HFFc6 (cell line): ENCODE measurements around the gene KLHL13. TPM values are rescaled to one million over a fixed set of nuclear protein-coding genes. Genes with fewer than 3 reads are reported as not detected.
"Not testable (repeated sequence)": the region's sequence is repeated elsewhere in the genome, so short reads cannot be mapped to it uniquely, and the experiment has no call there.

Experiments
- DNase-seq: peaks from one replicate; pipeline ENCODE4 v3.0.0-alpha.2; 2018
- H3K27ac Mint-ChIP-seq: 2 replicates; pipeline ENCODE4 v1.8.0; 2020; ENCODE audit warnings: mild to moderate bottlenecking, mixed read lengths
- H3K27me3 Mint-ChIP-seq: 2 replicates; pipeline ENCODE4 v1.8.0; 2021; ENCODE audit warnings: mild to moderate bottlenecking, moderate library complexity, mixed read lengths; ENCODE audit not compliant: insufficient read depth
- H3K36me3 Mint-ChIP-seq: 2 replicates; pipeline ENCODE4 v1.8.0; 2021; ENCODE audit warnings: low read depth, mixed read lengths
- H3K4me1 Mint-ChIP-seq: 2 replicates; pipeline ENCODE4 v1.8.0; 2020; ENCODE audit warnings: low read depth, mixed read lengths
- H3K4me3 Mint-ChIP-seq: 2 replicates; pipeline ENCODE4 v1.8.0; 2020; ENCODE audit warnings: mild to moderate bottlenecking, moderate library complexity, mixed read lengths
- H3K9me3 Mint-ChIP-seq: 2 replicates; pipeline ENCODE4 v1.8.0; 2020; ENCODE audit warnings: mild to moderate bottlenecking, mixed read lengths
- total RNA-seq, 6 experiments: library from RNA; stranded (reverse); fragmentation: NEBNext Ultra II Directional; extraction: Animal tissue kit (Norgen Biotek cat#: 25700); gene quantifications; 2 replicates in 1 of 6; 3 replicates in 5 of 6; pipeline ENCODE4 v1.2.3, GENCODE V29; 2021
- TF ChIP-seq, protein P1 (sequence below): fragments of 200-600 bp; sonication (generic); IDR thresholded peaks from 2 replicates; pipeline ENCODE4 v1.5.0; 2021; ENCODE audit warnings: antibody characterized with exemption, mild to moderate bottlenecking

The KLHL13 gene
- total RNA-seq, 6 experiments from 2014 or later, result 0.05 to 0.14 (median 0.07) TPM; not detected in 3

- H3K36me3 Mint-ChIP-seq, result no peaks in the 10 kb centered on the region
- peaks cover 3% of the 10 kb centered on the region for H3K27me3 Mint-ChIP-seq
- no peaks in the 10 kb centered on the region for H3K4me1 Mint-ChIP-seq
- TF ChIP-seq, protein P1, sequence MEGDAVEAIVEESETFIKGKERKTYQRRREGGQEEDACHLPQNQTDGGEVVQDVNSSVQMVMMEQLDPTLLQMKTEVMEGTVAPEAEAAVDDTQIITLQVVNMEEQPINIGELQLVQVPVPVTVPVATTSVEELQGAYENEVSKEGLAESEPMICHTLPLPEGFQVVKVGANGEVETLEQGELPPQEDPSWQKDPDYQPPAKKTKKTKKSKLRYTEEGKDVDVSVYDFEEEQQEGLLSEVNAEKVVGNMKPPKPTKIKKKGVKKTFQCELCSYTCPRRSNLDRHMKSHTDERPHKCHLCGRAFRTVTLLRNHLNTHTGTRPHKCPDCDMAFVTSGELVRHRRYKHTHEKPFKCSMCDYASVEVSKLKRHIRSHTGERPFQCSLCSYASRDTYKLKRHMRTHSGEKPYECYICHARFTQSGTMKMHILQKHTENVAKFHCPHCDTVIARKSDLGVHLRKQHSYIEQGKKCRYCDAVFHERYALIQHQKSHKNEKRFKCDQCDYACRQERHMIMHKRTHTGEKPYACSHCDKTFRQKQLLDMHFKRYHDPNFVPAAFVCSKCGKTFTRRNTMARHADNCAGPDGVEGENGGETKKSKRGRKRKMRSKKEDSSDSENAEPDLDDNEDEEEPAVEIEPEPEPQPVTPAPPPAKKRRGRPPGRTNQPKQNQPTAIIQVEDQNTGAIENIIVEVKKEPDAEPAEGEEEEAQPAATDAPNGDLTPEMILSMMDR, result no peak
- no peak overlapping the region for H3K4me3 Mint-ChIP-seq
- no peaks in the 10 kb centered on the region; the same call in none of the 2 replicates for H3K9me3 Mint-ChIP-seq
- H3K27ac Mint-ChIP-seq, result no peak overlapping the region
- no peak for DNase-seq
These were observed 36.7 kb upstream of the KLHL13 start for GRCh38 chrX:118153270-118153669.

DNA sequence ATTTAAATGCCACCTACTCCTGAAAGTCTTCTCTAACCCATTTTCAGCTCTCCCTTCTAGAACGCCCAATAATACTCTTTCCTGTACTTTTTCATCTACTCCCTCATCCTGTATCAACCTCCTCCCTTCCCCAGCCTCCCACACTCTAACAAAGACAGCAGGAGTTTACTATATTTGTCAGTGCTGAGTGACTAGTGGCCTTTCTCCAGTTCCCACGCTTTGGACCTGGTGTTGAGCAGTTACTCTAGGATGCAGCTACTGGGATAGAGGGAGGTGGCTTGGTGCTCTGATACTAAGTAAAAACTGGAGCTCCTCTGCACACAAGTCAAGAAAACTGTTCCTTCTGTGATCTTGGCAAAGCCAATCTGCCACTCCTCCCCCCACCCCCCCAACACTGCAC, 36.1 kb upstream of the KLHL13 start:
- no peaks in the 10 kb centered on the region; the same call in none of the 2 replicates for H3K9me3 Mint-ChIP-seq
- no peak overlapping the region for H3K27ac Mint-ChIP-seq
- TF ChIP-seq, protein P1, result no peak
- peaks cover 3% of the 10 kb centered on the region for H3K27me3 Mint-ChIP-seq
- H3K4me1 Mint-ChIP-seq, result no peaks in the 10 kb centered on the region
- no peak for DNase-seq
- H3K36me3 Mint-ChIP-seq, result no peaks in the 10 kb centered on the region
- H3K4me3 Mint-ChIP-seq, result no peak overlapping the region

- Mint-ChIP-seq H3K4me1 (no peaks in the 10 kb centered on the region), H3K27ac (no peak overlapping the region), H3K36me3 (no peaks in the 10 kb centered on the region), H3K4me3 (no peak overlapping the region), H3K27me3 (peaks cover 3% of the 10 kb centered on the region), H3K9me3 (no peaks in the 10 kb centered on the region; the same call in none of the 2 replicates)
- DNase-seq, result no peak
- TF ChIP-seq, protein P1, result no peak
These were observed 32.1 kb upstream of the KLHL13 start for GRCh38 chrX:118148737-118149136.

DNA sequence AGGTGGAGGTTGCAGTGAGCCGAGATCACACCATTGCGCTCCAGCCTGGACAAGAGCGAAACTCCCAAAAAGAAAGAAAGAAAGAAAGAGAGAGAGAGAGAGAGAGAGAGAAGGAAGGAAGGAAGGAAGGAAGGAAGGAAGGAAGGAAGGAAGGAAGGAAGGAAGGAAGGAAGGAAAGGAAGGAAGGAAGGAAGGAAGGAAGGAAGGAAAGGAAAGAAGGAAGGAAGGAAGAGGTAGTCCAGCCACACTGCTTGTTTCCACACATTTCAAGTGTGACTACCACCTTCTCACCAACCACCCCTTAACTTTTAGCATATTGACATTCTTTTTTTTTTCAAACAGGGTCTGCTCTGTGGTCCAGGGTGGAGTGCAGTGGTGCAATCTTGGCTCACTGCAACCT, 31.2 kb upstream of the KLHL13 start:
- DNase-seq, H3K9me3 Mint-ChIP-seq, H3K4me1 Mint-ChIP-seq, H3K36me3 Mint-ChIP-seq, H3K27ac Mint-ChIP-seq, H3K4me3 Mint-ChIP-seq, H3K27me3 Mint-ChIP-seq: not testable (repeated sequence)

GRCh38 chrX:118143578-118143977, 27.0 kb upstream of the KLHL13 start:
- Mint-ChIP-seq H3K4me1 (no peaks in the 10 kb centered on the region), H3K27me3 (no peaks in the 10 kb centered on the region; the same call in 1 of the 2 replicates), H3K27ac (no peak overlapping the region), H3K9me3 (no peaks in the 10 kb centered on the region), H3K36me3 (no peaks in the 10 kb centered on the region), H3K4me3 (no peak overlapping the region)
- DNase-seq, result no peak
- TF ChIP-seq, protein P1, result no peak

DNA sequence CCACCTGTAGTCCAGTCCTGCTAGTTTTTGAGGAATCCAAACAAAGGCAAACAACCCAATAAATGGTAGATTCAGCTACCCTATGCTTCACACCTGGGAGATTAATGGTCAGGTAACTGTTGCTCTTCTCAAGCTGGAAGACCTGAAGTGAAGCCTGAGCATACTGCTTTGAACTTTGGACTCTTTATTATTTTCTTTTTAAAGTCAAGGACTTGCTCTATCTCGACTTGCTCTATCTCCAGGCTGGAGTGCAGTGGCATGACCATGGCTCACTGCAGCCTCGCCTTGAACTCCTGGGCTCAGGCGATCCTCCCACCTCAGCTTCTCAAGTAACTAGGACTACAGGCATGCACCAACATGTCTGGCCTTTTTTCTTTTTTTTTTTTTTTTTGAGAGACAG, 14.7 kb upstream of the KLHL13 start:
- no peaks in the 10 kb centered on the region for H3K36me3 Mint-ChIP-seq
- TF ChIP-seq, protein P1, result no peak
- no peaks in the 10 kb centered on the region; the same call in 1 of the 2 replicates for H3K27me3 Mint-ChIP-seq
- H3K27ac Mint-ChIP-seq, result no peak overlapping the region
- H3K4me1 Mint-ChIP-seq, result no peaks in the 10 kb centered on the region
- H3K4me3 Mint-ChIP-seq, result no peak overlapping the region
- DNase-seq, result no peak
- peaks cover 5% of the 10 kb centered on the region; the same call in 1 of the 2 replicates for H3K9me3 Mint-ChIP-seq
